Muscle of leg (tissue), 11 donors: ENCODE measurements around the gene MYO1E. TPM values are rescaled to one million over a fixed set of nuclear protein-coding genes. Genes with fewer than 3 reads are reported as not detected.

Source experiments
- DNase-seq: peaks from one replicate; pipeline ENCODE4 v3.0.0; 2013
- H3K27ac ChIP-seq: one replicate; pipeline ENCODE4 v1.5.1; 2013; ENCODE audit warnings: mild to moderate bottlenecking, low read length, control low read depth
- H3K27me3 ChIP-seq: one replicate; pipeline ENCODE4 v1.6.1; 2013; ENCODE audit warnings: low read length; ENCODE audit not compliant: control insufficient read depth, insufficient read depth
- H3K36me3 ChIP-seq: one replicate; pipeline ENCODE4 v1.6.1; 2013; ENCODE audit warnings: low read length; ENCODE audit not compliant: control insufficient read depth, insufficient read depth
- H3K4me1 ChIP-seq: one replicate; pipeline ENCODE4 v1.6.1; 2013; ENCODE audit warnings: low read length; ENCODE audit not compliant: control insufficient read depth, insufficient read depth
- H3K4me3 ChIP-seq: one replicate; pipeline ENCODE4 v1.5.1; 2013; ENCODE audit warnings: low read length, control low read depth
- H3K9me3 ChIP-seq: replicated peaks from 2 replicates; pipeline ENCODE4 v1.6.1; 2013; ENCODE audit warnings: low read depth, low read length; ENCODE audit not compliant: control insufficient read depth
- WGBS: methylation state at CpG from one replicate; pipeline ENCODE4 v1.1.5; 2013; ENCODE audit warnings: missing lambda C conversion rate; ENCODE audit not compliant: insufficient coverage; 5-methylcytosine and 5-hydroxymethylcytosine counted together
- polyA plus RNA-seq, 8 donors: library from polyadenylated mRNA; unstranded; fragments of 120-200 nt; gene quantifications; one replicate each; pipeline versions ENCODE4 v1.2.1 to v1.2.3, GENCODE V29; 2013; ENCODE audit warnings: inconsistent platforms in 1 of 8, low replicate concordance in 1 of 8; ENCODE audit not compliant: insufficient read length in 8 of 8, insufficient read depth in 1 of 8
- total RNA-seq: library from RNA; stranded (reverse); fragments of 120-200 nt; gene quantifications from one replicate; pipeline ENCODE4 v1.2.4, GENCODE V29; 2013

Gene MYO1E
- total and polyA plus RNA-seq, 9 donors = 30.2 to 44.0 (median 36.1) TPM

- under 1% methylated on average over 39 of the region's 57 CpGs for WGBS
- H3K27me3 ChIP-seq = no peaks in the 10 kb centered on the region
- peaks cover 13% of the 10 kb centered on the region for H3K36me3 ChIP-seq
- H3K4me3 ChIP-seq = peak within 1 kb of the TSS; percentile 88
- H3K4me1 ChIP-seq = peaks cover 5% of the 10 kb centered on the region
- no peaks in the 10 kb centered on the region for H3K9me3 ChIP-seq
- peak within 1 kb of the TSS; percentile 93 for H3K27ac ChIP-seq
- peak; percentile 98 for DNase-seq
Observed at GRCh38 chr15:59104912-59105732, 267.5 kb downstream of the MYO1E start, which contains the start of gene CCNB2. TSS of gene CCNB2 (plus strand) at chr15:59105146. CDS start at chr15:59105269, 123 bp downstream.

- Histone ChIP-seq H3K4me1 (peaks cover 5% of the 10 kb centered on the region), H3K27me3 (no peaks in the 10 kb centered on the region), H3K4me3 (peak overlapping the region; percentile 88), H3K36me3 (peaks cover 13% of the 10 kb centered on the region), H3K9me3 (no peaks in the 10 kb centered on the region), H3K27ac (peak overlapping the region; percentile 93)
- no peak for DNase-seq
- 0% methylated on average over 2 of the region's 9 CpGs for WGBS
Observed at GRCh38 chr15:59104602-59104911, 268.1 kb downstream of the MYO1E start.

- no CpG with 5 or more reads among the region's 2 CpGs for WGBS
Observed at GRCh38 chr15:59099162-59099685, 273.4 kb downstream of the MYO1E start.

GRCh38 chr15:59096429-59096828 is 276.2 kb downstream of the MYO1E start:
- no peak for DNase-seq
- H3K27me3 ChIP-seq = no peaks in the 10 kb centered on the region
- WGBS = 83% methylated on average over 3 of the region's 3 CpGs
- no peak overlapping the region for H3K27ac ChIP-seq
- peaks cover 17% of the 10 kb centered on the region for H3K36me3 ChIP-seq
- H3K4me1 ChIP-seq = no peaks in the 10 kb centered on the region
- no peak overlapping the region for H3K4me3 ChIP-seq
- no peaks in the 10 kb centered on the region for H3K9me3 ChIP-seq

More at GRCh38 chr15:59099162-59099685, 273.4 kb downstream of the MYO1E start:
- Histone ChIP-seq H3K36me3 (peaks cover 6% of the 10 kb centered on the region), H3K9me3 (no peaks in the 10 kb centered on the region), H3K4me1 (no peaks in the 10 kb centered on the region), H3K27ac (no peak overlapping the region), H3K27me3 (no peaks in the 10 kb centered on the region), H3K4me3 (no peak overlapping the region)
- no peak for DNase-seq

GRCh38 chr15:59094077-59094476 is 278.6 kb downstream of the MYO1E start:
- Histone ChIP-seq H3K4me1 (no peaks in the 10 kb centered on the region), H3K9me3 (no peaks in the 10 kb centered on the region), H3K4me3 (no peak overlapping the region), H3K27ac (no peak overlapping the region), H3K36me3 (peaks cover 20% of the 10 kb centered on the region), H3K27me3 (no peaks in the 10 kb centered on the region)
- DNase-seq = no peak
- WGBS = no CpG with 5 or more reads among the region's 1 CpG

GRCh38 chr15:59087731-59088130 is 284.9 kb downstream of the MYO1E start:
- Histone ChIP-seq H3K36me3 (peaks cover 33% of the 10 kb centered on the region), H3K27ac (no peak overlapping the region), H3K4me1 (no peaks in the 10 kb centered on the region), H3K9me3 (no peaks in the 10 kb centered on the region), H3K27me3 (no peaks in the 10 kb centered on the region), H3K4me3 (no peak overlapping the region)
- DNase-seq = no peak
- 81% methylated on average over 2 of the region's 2 CpGs for WGBS

Other genes starting within 250 kb of the MYO1E start
- gene LDHAL6B, start 166.0 kb downstream of the MYO1E start, total RNA-seq = not detected
- gene LDHAL6B, start 166.0 kb downstream of the MYO1E start, polyA plus RNA-seq = under 1 TPM in 3 of 8 donors, not detected in 5; 0.07 to 0.14 (median 0.12) TPM
- 0.35 TPM for gene FAM81A, start 65.3 kb upstream of the MYO1E start, total RNA-seq
- gene FAM81A, start 65.3 kb upstream of the MYO1E start, polyA plus RNA-seq = 1 to 10 TPM in 5 of 8 donors, under 1 TPM in 3; 0.67 to 1.6 (median 1.1) TPM
- gene GCNT3, start 238.9 kb upstream of the MYO1E start, total RNA-seq = under 0.01 TPM
- 1 to 10 TPM in 1 of 8 donors, under 1 TPM in 7; 0.02 to 1.3 (median 0.27) TPM for gene GCNT3, start 238.9 kb upstream of the MYO1E start, polyA plus RNA-seq